HepG2 (cell line): ENCODE results near the gene TMEM135. TPM values are rescaled to one million over a fixed set of nuclear protein-coding genes. Genes with fewer than 3 reads are reported as not detected.
A peak's percentile ranks its signal among the peaks of the same experiment; 100 is the strongest.

Experiments used
- GRHL1 ChIP-seq: sonication (generic); formaldehyde crosslinking; conservative IDR thresholded peaks from 2 replicates; pipeline ENCODE4 v1.8.0; 2022; ENCODE audit warnings: missing genetic modification reagents
- HBP1 ChIP-seq: IDR thresholded peaks from 2 replicates; pipeline ENCODE4 v1.6.1; 2016; ENCODE audit warnings: low read depth, control low read depth
- HMG20A ChIP-seq: IDR thresholded peaks from 2 replicates; pipeline ENCODE4 v1.6.1; 2016; ENCODE audit warnings: borderline replicate concordance
- HMGXB4 ChIP-seq, 2 experiments: sonication (generic) in 1 of 2; formaldehyde crosslinking in 1 of 2; IDR thresholded peaks; 2 replicates each; pipeline versions ENCODE4 v1.4.0 to v1.6.1; 2018 to 2020; ENCODE audit warnings: missing genetic modification reagents in 2 of 2, borderline replicate concordance in 1 of 2, low read depth in 1 of 2, mild to moderate bottlenecking in 1 of 2, missing biosample characterization in 1 of 2
- KDM2A ChIP-seq: sonication (generic); formaldehyde crosslinking; IDR thresholded peaks from 2 replicates; pipeline ENCODE4 v1.4.0; 2020; ENCODE audit warnings: low read depth, missing genetic modification reagents, borderline replicate concordance
- MYC ChIP-seq: sonication (generic); formaldehyde crosslinking; IDR thresholded peaks from 2 replicates; pipeline ENCODE4 v1.9.0; 2021; ENCODE audit warnings: missing genetic modification reagents, borderline replicate concordance
- NFKBIZ ChIP-seq: IDR thresholded peaks from 2 replicates; pipeline ENCODE4 v1.6.1; 2018; ENCODE audit warnings: missing genetic modification reagents, missing compliant biosample characterization
- NR2F2 ChIP-seq: IDR thresholded peaks from 2 replicates; pipeline ENCODE4 v1.6.1; 2012; ENCODE audit warnings: low read depth, inconsistent platforms, borderline replicate concordance
- POGK ChIP-seq: sonication (generic); formaldehyde crosslinking; conservative IDR thresholded peaks from 2 replicates; pipeline ENCODE4 v1.8.0; 2022; ENCODE audit warnings: mild to moderate bottlenecking, moderate library complexity, missing genetic modification reagents
- SALL2 ChIP-seq: sonication (generic); formaldehyde crosslinking; IDR thresholded peaks from 2 replicates; pipeline ENCODE4 v1.8.1; 2023; ENCODE audit warnings: mild to moderate bottlenecking, missing genetic modification reagents, inconsistent platforms
- SOX13 ChIP-seq, 3 experiments: fragments of 450-650 bp in 1 of 3; sonication (generic) in 1 of 3; formaldehyde crosslinking in 1 of 3; IDR thresholded peaks in 2 of 3; conservative IDR thresholded peaks in 1 of 3; 2 replicates each; pipeline versions ENCODE4 v1.5.0 to v1.6.1; 2016 to 2020; ENCODE audit warnings: antibody characterized with exemption in 1 of 3, mild to moderate bottlenecking in 1 of 3, missing compliant biosample characterization in 1 of 3, missing genetic modification reagents in 1 of 3, moderate library complexity in 1 of 3
- ZNF101 ChIP-seq: sonication (generic); formaldehyde crosslinking; IDR thresholded peaks from 2 replicates; pipeline ENCODE4 v1.4.0; 2020; ENCODE audit warnings: mild to moderate bottlenecking, low read depth, missing genetic modification reagents, borderline replicate concordance
- ZNF280B ChIP-seq: sonication (generic); formaldehyde crosslinking; IDR thresholded peaks from 2 replicates; pipeline ENCODE4 v1.5.0; 2020; ENCODE audit warnings: missing genetic modification reagents, mild to moderate bottlenecking, borderline replicate concordance
- ZNF530 ChIP-seq: sonication (generic); formaldehyde crosslinking; IDR thresholded peaks from 2 replicates; pipeline ENCODE4 v1.5.0; 2020; ENCODE audit warnings: low read depth, mild to moderate bottlenecking, missing genetic modification reagents
- ZNF614 ChIP-seq: IDR thresholded peaks from 2 replicates; pipeline ENCODE4 v1.6.1; 2018; ENCODE audit warnings: missing biosample characterization, missing genetic modification reagents, inconsistent platforms, borderline replicate concordance
- ZNF768 ChIP-seq: sonication (generic); formaldehyde crosslinking; IDR thresholded peaks from 2 replicates; pipeline ENCODE4 v1.4.0; 2020; ENCODE audit warnings: missing genetic modification reagents
- ZNF850 ChIP-seq: sonication (generic); formaldehyde crosslinking; conservative IDR thresholded peaks from 2 replicates; pipeline ENCODE4 v1.9.0; 2021; ENCODE audit warnings: mild to moderate bottlenecking, missing genetic modification reagents
- ZSCAN9 ChIP-seq: IDR thresholded peaks from 2 replicates; pipeline ENCODE4 v1.6.1; 2016; ENCODE audit warnings: borderline replicate concordance
- polyA plus RNA-seq, 8 experiments: library from polyadenylated mRNA; depleted of rRNA in 3 of 8; stranded (reverse) in 7 of 8; unstranded in 1 of 8; fragments of >200 nt; fragmentation: Illumina TruSeq in 4 of 8; extraction: Trizol in 4 of 8; gene quantifications; 2 replicates each; pipeline versions ENCODE4 v1.2.1 to v1.2.3, GENCODE V29; 2011 to 2016; ENCODE audit warnings: low read depth in 4 of 8, missing spikeins in 1 of 8, mixed read lengths in 1 of 8; ENCODE audit not compliant: insufficient read depth in 1 of 8
- total RNA-seq, 5 experiments: library from RNA; depleted of rRNA; stranded (reverse); fragments of >200 nt; fragmentation: Illumina TruSeq; extraction: Trizol; gene quantifications; 2 replicates each; pipeline ENCODE4 v1.2.3, GENCODE V29; 2016; ENCODE audit warnings: low read depth in 1 of 5

Gene TMEM135
- total and polyA plus RNA-seq, 2 of the 13 experiments (the other 11 are each of a cell fraction or from before 2014, with no cell fraction given), result 36.6 to 88.9 TPM

GRCh38 chr11:87076874-87077429 is 39.2 kb downstream of the TMEM135 start (continued):
- TF ChIP-seq HMGXB4 (CRISPR knock-in tag; IDR thresholded peaks at IDR 0.05; ENCODE audit: borderline replicate concordance in 1 of 2, low read depth in 1 of 2), result peak in 1 of 2 experiments; percentile 40; a peak in 1 of 4 replicates
- no peak for TF ChIP-seq KDM2A (CRISPR knock-in tag)
- TF ChIP-seq HBP1, result no peak
- no peak for TF ChIP-seq GRHL1 (CRISPR knock-in tag)
- no peak for TF ChIP-seq ZNF614 (CRISPR knock-in tag)
- TF ChIP-seq ZNF768, result no peak
- no peak for TF ChIP-seq MYC (CRISPR knock-in tag)
- TF ChIP-seq NR2F2, result peak; percentile 56; the same call in 1 of the 2 replicates
- TF ChIP-seq SALL2, result no peak
- 0 out of 2 replicates have a peak, but pooled peaks have one; percentile 47 for TF ChIP-seq NFKBIZ (CRISPR knock-in tag)
- TF ChIP-seq ZNF101, result no peak
- no peak for TF ChIP-seq ZNF850
- TF ChIP-seq HMG20A (CRISPR knock-in tag), result peak; percentile 78; the same call in 1 of the 2 replicates
- no peak for TF ChIP-seq ZNF280B (CRISPR knock-in tag)
- TF ChIP-seq POGK (CRISPR knock-in tag), result peak; percentile 58; the same call in 1 of the 2 replicates
- TF ChIP-seq ZSCAN9, result no peak
- TF ChIP-seq SOX13 (IDR thresholded peaks at IDR 0.05), result peak; percentile 65; the same call in 1 of the 2 replicates
- peak in 1 of 2 experiments; percentile 94; a peak in 2 of 4 replicates for TF ChIP-seq SOX13 (CRISPR knock-in tag; conservative IDR thresholded peaks at IDR 0.05 in 1 of 2, IDR thresholded peaks at IDR 0.05 in 1 of 2)
- TF ChIP-seq ZNF530 (CRISPR knock-in tag), result no peak
